ENCODE measurements around the gene C15orf62.

Gene C15orf62

GRCh38 chr15:40769274-40770146 lies at the start of gene C15orf62:
TSS of gene C15orf62 (plus strand) at chr15:40769980. CDS start at chr15:40770496, 516 bp downstream.
- DNase-seq: peak; percentile 62

GRCh38 chr15:40721701-40722100 lies 48.1 kb upstream of the C15orf62 start:
- DNase-seq: no peak

- DNase-seq: no peak
These were observed 47.4 kb upstream of the C15orf62 start for GRCh38 chr15:40722354-40722753.

GRCh38 chr15:40722934-40723333 lies 46.8 kb upstream of the C15orf62 start:
- no peak for DNase-seq

GRCh38 chr15:40723919-40724318 lies 45.9 kb upstream of the C15orf62 start:
- DNase-seq: no peak

GRCh38 chr15:40731034-40731433 lies 38.7 kb upstream of the C15orf62 start:
- DNase-seq: no peak

- DNase-seq: no peak
These were observed 33.2 kb upstream of the C15orf62 start for GRCh38 chr15:40736575-40736974.

GRCh38 chr15:40737048-40737447 lies 32.7 kb upstream of the C15orf62 start:
- no peak for DNase-seq

GRCh38 chr15:40739047-40739446 lies 30.7 kb upstream of the C15orf62 start:
- no peak for DNase-seq

- no peak for DNase-seq
These were observed 29.9 kb upstream of the C15orf62 start for GRCh38 chr15:40739854-40740253.

- DNase-seq: no peak
These were observed 26.3 kb upstream of the C15orf62 start for GRCh38 chr15:40743485-40743901.

- DNase-seq: no peak
These were observed 25.6 kb upstream of the C15orf62 start for GRCh38 chr15:40743921-40744814.

GRCh38 chr15:40744815-40745152 lies 25.0 kb upstream of the C15orf62 start:
- no peak for DNase-seq

GRCh38 chr15:40746916-40747418 lies 22.8 kb upstream of the C15orf62 start:
- peak; percentile 33 for DNase-seq

GRCh38 chr15:40747685-40748631 lies 21.8 kb upstream of the C15orf62 start:
- DNase-seq: no peak

- no peak for DNase-seq
These were observed 20.6 kb upstream of the C15orf62 start for GRCh38 chr15:40749151-40749630.

- DNase-seq: no peak
These were observed 18.9 kb upstream of the C15orf62 start for GRCh38 chr15:40750885-40751284.

- DNase-seq: no peak
These were observed 18.0 kb upstream of the C15orf62 start for GRCh38 chr15:40751745-40752144.

- no peak for DNase-seq
These were observed 15.3 kb upstream of the C15orf62 start for GRCh38 chr15:40754574-40754882.

- peak; percentile 57 for DNase-seq
These were observed 14.6 kb upstream of the C15orf62 start, which contains the start of gene RMDN3 for GRCh38 chr15:40754883-40755811. TSS of gene RMDN3 (minus strand) at chr15:40755254. CDS start at chr15:40754783, 471 bp downstream.

GRCh38 chr15:40755812-40756208 lies 14.0 kb upstream of the C15orf62 start:
- no peak for DNase-seq
